Cerebellar nuclear complex (tissue), 1 donor: ENCODE measurements around the gene DLX2.

Experiments used
- DNase-seq, 2 experiments: peaks; one replicate each; lab custom pipeline; 2025; lab: John Stamatoyannopoulos, UW

The DLX2 gene

DNA sequence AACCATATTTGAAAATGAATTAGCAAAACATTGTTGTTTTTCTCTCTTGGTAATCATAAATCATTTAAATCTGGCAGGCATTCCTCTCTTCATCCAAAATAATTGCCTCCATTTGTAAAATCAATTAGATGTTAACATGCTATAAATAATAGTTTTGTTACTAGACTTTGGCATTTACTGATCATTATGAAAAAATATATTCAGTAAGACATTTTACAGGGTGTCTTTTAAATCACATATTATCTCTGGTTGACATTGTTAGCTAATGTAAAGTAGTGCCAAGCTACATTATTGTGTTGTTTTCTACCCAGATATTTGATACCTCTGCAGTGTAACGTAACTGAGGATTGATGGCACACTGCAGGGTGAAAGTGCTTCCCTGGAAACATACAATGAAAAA is 49.2 kb downstream of the DLX2 start:
- DNase-seq, result no peak

DNA sequence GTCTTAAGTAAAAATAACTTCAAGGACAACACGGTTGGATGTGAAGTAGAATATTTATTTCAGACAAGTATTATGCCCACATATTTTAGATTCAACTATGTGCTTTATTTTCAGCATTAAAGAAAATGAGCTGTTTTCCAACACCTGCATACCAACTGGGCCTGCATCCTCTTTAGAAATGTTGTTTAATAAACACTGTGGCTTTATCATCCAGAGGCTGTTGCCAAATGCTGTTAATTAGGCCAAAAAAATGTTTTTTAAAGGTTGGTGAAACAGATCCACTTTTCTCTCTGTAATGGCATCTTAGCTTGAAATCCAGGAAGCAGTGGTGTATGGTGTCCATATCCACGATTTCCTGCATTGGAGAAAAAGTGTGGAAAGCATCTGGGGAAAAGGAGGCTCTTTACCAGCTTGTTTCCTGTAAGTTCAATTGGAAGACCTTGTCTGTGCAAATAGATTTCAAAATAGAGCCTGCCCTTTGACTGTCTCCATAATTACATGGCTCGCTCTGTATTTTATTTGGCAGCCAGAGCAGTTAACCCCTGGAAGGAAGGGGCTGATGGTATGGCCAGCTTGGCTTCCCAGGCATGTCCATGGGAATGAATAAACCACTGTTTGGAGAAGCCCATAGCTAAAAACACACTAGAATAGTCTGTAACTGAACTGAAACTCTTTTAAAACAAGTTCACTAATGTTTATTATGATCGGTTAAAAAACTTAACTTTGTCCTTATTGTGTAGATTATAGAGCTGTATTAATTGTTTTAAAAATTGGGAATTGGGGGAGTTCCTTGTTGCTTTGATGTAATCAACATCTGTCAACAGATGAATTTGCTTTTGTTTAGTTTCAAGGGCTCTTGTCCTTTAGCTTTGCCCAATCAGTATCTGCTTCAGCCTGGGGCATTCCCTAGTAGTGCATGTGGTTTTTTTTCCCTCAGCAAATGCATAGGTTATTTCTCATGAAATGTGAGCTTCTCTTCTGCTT is 50.4 kb downstream of the DLX2 start:
- DNase-seq, result no peak

DNA sequence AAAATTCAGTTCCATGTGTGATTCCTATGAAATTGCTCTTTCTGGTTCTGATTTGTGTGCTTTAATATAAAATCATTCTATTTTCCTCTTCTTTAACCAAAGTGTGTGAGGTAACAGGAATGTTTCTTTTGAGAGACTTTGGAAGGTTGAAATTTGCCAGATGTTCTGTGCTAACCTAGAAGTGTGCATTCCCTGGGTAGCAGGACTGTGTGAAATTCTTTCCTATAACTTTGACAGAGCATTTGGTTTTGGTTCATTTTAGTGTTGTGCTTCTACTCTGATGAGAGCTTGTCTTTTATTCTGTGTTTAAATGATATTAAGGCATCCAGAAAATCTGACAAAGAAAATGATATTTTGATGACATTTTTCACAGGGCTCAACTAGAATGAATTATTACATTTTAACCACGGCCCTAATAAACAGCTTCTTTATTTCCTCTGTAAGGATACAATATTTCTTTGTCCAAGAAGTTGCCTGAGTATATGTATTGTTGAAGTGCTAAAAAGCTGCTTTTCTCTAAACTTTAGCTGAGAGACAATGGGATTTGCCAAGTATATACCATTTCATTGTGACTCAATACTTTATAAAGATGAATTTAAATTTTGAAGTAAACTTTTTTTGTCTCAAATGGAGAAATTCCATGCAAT is 52.1 kb downstream of the DLX2 start:
- no peak for DNase-seq

DNA sequence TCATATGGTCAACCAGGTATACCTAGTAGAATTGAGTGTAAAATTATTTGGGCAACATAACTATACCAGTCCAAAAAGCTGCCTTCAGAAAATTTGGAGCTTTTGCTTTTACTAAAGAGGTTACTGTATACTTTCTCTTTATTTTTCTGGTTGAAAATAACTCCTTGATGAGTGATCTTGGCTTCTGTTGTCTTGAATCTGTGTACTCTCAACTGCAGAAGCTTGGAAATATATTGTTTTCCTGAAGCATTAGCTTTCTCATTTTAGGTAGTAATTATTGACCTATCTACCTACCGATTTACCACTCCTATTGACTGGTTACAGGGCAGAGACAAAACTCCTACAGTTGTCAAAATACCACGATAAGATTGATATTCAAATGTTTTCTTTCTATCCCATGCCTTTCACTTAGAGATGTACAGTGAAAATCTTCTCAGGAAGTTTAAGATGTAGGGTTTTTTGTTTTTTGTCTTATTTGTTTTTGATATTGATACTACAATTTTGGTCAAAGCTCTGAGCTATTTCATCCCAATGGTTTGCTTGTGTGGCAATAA is 53.1 kb downstream of the DLX2 start:
- DNase-seq, result no peak
